Cerebellar nuclear complex (tissue), 1 donor: ENCODE data around the gene KDM4F.
"Not testable (repeated sequence)": the region's sequence is repeated elsewhere in the genome, so short reads cannot be mapped to it uniquely, and the experiment has no call there.

ENCODE experiments used
- DNase-seq, 2 experiments: peaks; one replicate each; lab custom pipeline; 2025; lab: John Stamatoyannopoulos, UW

The KDM4F gene

GRCh38 chr11:95049122-95049521, at the start of gene KDM4F:
KDM4F (plus strand) TSS chr11:95049422.
- DNase-seq, result not testable (repeated sequence)

- no peak for DNase-seq
These were observed 45.5 kb upstream of the KDM4F start for GRCh38 chr11:95003716-95004115.

- no peak for DNase-seq
These were observed 43.6 kb upstream of the KDM4F start for GRCh38 chr11:95005642-95006041.

- DNase-seq, result no peak
These were observed 37.8 kb upstream of the KDM4F start for GRCh38 chr11:95011376-95011775.

- peak; percentile 22 to 28 for DNase-seq
These were observed 34.9 kb upstream of the KDM4F start for GRCh38 chr11:95014184-95014821.

GRCh38 chr11:95016139-95016538, 33.1 kb upstream of the KDM4F start:
- DNase-seq, result no peak

GRCh38 chr11:95021468-95021867, 27.8 kb upstream of the KDM4F start:
- DNase-seq, result not testable (repeated sequence)

- DNase-seq, result no peak
These were observed 24.3 kb upstream of the KDM4F start, which contains the start of gene KDM4E for GRCh38 chr11:95024958-95025357. KDM4E (plus strand) TSS chr11:95025258; CDS start chr11:95025558, 300 bp downstream.

GRCh38 chr11:95025594-95025993, 23.6 kb upstream of the KDM4F start:
- not testable (repeated sequence) for DNase-seq

GRCh38 chr11:95028357-95028756, 20.9 kb upstream of the KDM4F start:
- DNase-seq, result no peak

GRCh38 chr11:95033051-95033450, 16.2 kb upstream of the KDM4F start:
- no peak for DNase-seq

GRCh38 chr11:95035316-95035715, 13.9 kb upstream of the KDM4F start:
- no peak for DNase-seq

GRCh38 chr11:95037356-95038035, 11.7 kb upstream of the KDM4F start:
- not testable (repeated sequence) for DNase-seq

GRCh38 chr11:95042239-95042638, 7.0 kb upstream of the KDM4F start:
- no peak for DNase-seq

- DNase-seq, result no peak
These were observed 6.3 kb upstream of the KDM4F start for GRCh38 chr11:95042906-95043305.

- DNase-seq, result no peak
These were observed 5.2 kb upstream of the KDM4F start for GRCh38 chr11:95044010-95044409.

GRCh38 chr11:95045812-95046211, 3.4 kb upstream of the KDM4F start:
- no peak for DNase-seq

- DNase-seq, result no peak
These were observed 1.5 kb downstream of the KDM4F start for GRCh38 chr11:95050595-95051202.

- DNase-seq, result no peak
These were observed 5.1 kb downstream of the KDM4F start for GRCh38 chr11:95054356-95054755.

- DNase-seq, result no peak
These were observed 6.2 kb downstream of the KDM4F start for GRCh38 chr11:95055283-95055897.

GRCh38 chr11:95057959-95058358, 8.7 kb downstream of the KDM4F start:
- no peak for DNase-seq

- DNase-seq, result no peak
These were observed 9.4 kb downstream of the KDM4F start for GRCh38 chr11:95058621-95059020.

- DNase-seq, result no peak
These were observed 9.8 kb downstream of the KDM4F start for GRCh38 chr11:95059046-95059445.
